SK-N-SH treated with all-trans-retinoic acid at 6 μM for 48 hours (cell line): ENCODE results near the gene LPIN1.

Experiments
- ATAC-seq: fragments of 200-7000 bp; cut with Tn5 transposase; 3 replicates; pipeline ENCODE4 v1.9.1; 2020; ENCODE audit warnings: mild to moderate bottlenecking, moderate library complexity
- ARNTL ChIP-seq: fragments of 450-650 bp; formaldehyde crosslinking; IDR thresholded peaks from 2 replicates; pipeline ENCODE4 v1.5.0; 2020; ENCODE audit warnings: low read depth, mild to moderate bottlenecking, moderate library complexity, borderline replicate concordance
- BACH2 ChIP-seq: fragments of 250-450 bp; sonication (Bioruptor Pico); IDR thresholded peaks from 2 replicates; pipeline ENCODE4 v1.9.0; 2021; ENCODE audit warnings: mild to moderate bottlenecking, borderline replicate concordance
- CREB5 ChIP-seq: fragments of 250-450 bp; sonication (Bioruptor Pico); IDR thresholded peaks from 2 replicates; pipeline ENCODE4 v1.5.1; 2020; ENCODE audit warnings: low read depth, mild to moderate bottlenecking, moderate library complexity
- CSDC2 ChIP-seq: fragments of 250-450 bp; sonication (Bioruptor Pico); IDR thresholded peaks from 2 replicates; pipeline ENCODE4 v1.5.0; 2020; ENCODE audit warnings: mild to moderate bottlenecking, moderate library complexity
- CSRNP3 ChIP-seq: fragments of 250-450 bp; sonication (Bioruptor Pico); IDR thresholded peaks from 2 replicates; pipeline ENCODE4 v1.5.1; 2021; ENCODE audit warnings: mild to moderate bottlenecking, moderate library complexity
- ISL1 ChIP-seq: fragments of 250-450 bp; sonication (Bioruptor Pico); IDR thresholded peaks from 2 replicates; pipeline ENCODE4 v2.1.2; 2022; ENCODE audit warnings: mild to moderate bottlenecking, moderate library complexity
- OSR1 ChIP-seq: fragments of 250-450 bp; sonication (Bioruptor Pico); IDR thresholded peaks from 2 replicates; pipeline ENCODE4 v1.8.0; 2022; ENCODE audit warnings: moderate library complexity, mild to moderate bottlenecking, inconsistent platforms
- PATZ1 ChIP-seq: fragments of 250-450 bp; sonication (Bioruptor Pico); IDR thresholded peaks from 2 replicates; pipeline ENCODE4 v1.8.0; 2020; ENCODE audit warnings: mild to moderate bottlenecking, moderate library complexity, borderline replicate concordance
- POU6F1 ChIP-seq: fragments of 250-450 bp; sonication (Bioruptor Pico); IDR thresholded peaks from 2 replicates; pipeline ENCODE4 v1.8.0; 2021; ENCODE audit warnings: low read depth, mild to moderate bottlenecking, moderate library complexity, borderline replicate concordance
- PPARA ChIP-seq: fragments of 250-450 bp; sonication (Bioruptor Pico); IDR thresholded peaks from 2 replicates; pipeline ENCODE4 v1.5.0; 2020; ENCODE audit warnings: mild to moderate bottlenecking, borderline replicate concordance
- RARB ChIP-seq: fragments of 250-450 bp; sonication (Bioruptor Pico); IDR thresholded peaks from 2 replicates; pipeline ENCODE4 v1.8.0; 2021; ENCODE audit warnings: mild to moderate bottlenecking, moderate library complexity
- SNAI2 ChIP-seq: fragments of 250-450 bp; sonication (Bioruptor Pico); IDR thresholded peaks from 2 replicates; pipeline ENCODE4 v1.5.0; 2020; ENCODE audit warnings: mild to moderate bottlenecking, moderate library complexity
- TCF4 ChIP-seq: fragments of 250-450 bp; sonication (Bioruptor Pico); IDR thresholded peaks from 2 replicates; pipeline ENCODE4 v1.8.0; 2021; ENCODE audit warnings: mild to moderate bottlenecking, moderate library complexity, borderline replicate concordance
- TOX ChIP-seq: fragments of 250-450 bp; sonication (Bioruptor Pico); IDR thresholded peaks from 2 replicates; pipeline ENCODE4 v1.8.0; 2021; ENCODE audit warnings: mild to moderate bottlenecking, moderate library complexity, borderline replicate concordance
- TSHZ2 ChIP-seq: fragments of 250-450 bp; sonication (Bioruptor Pico); IDR thresholded peaks from 2 replicates; pipeline ENCODE4 v1.5.0; 2020; ENCODE audit warnings: mild to moderate bottlenecking, moderate library complexity
- ZC3H10 ChIP-seq: fragments of 250-450 bp; sonication (Bioruptor Pico); IDR thresholded peaks from 2 replicates; pipeline ENCODE4 v1.5.1; 2021; ENCODE audit warnings: mild to moderate bottlenecking, moderate library complexity
- ZFP3 ChIP-seq: fragments of 250-450 bp; sonication (Bioruptor Pico); IDR thresholded peaks from 2 replicates; pipeline ENCODE4 v1.5.0; 2020; ENCODE audit warnings: mild to moderate bottlenecking, moderate library complexity
- ZFP30 ChIP-seq: fragments of 450-650 bp; formaldehyde crosslinking; IDR thresholded peaks from 2 replicates; pipeline ENCODE4 v1.5.0; 2022; ENCODE audit warnings: mild to moderate bottlenecking, moderate library complexity
- ZNF565 ChIP-seq: fragments of 450-650 bp; formaldehyde crosslinking; conservative IDR thresholded peaks from 2 replicates; pipeline ENCODE4 v1.5.0; 2020; ENCODE audit warnings: low read depth, mild to moderate bottlenecking, moderate library complexity
- ZNF8 ChIP-seq: fragments of 450-650 bp; formaldehyde crosslinking; IDR thresholded peaks from 2 replicates; pipeline ENCODE4 v1.5.0; 2020; ENCODE audit warnings: mild to moderate bottlenecking, moderate library complexity

Gene LPIN1

GRCh38 chr2:11752906-11753305, 6.5 kb downstream of the LPIN1 start:
- ATAC-seq, result no peak
- no peak for TF ChIP-seq CSRNP3 (CRISPR knock-in tag)
- no peak for TF ChIP-seq CSDC2 (CRISPR knock-in tag)
- no peak for TF ChIP-seq POU6F1 (CRISPR knock-in tag)
- TF ChIP-seq RARB (CRISPR knock-in tag), result no peak
- TF ChIP-seq ZFP3 (CRISPR knock-in tag), result no peak
- no peak for TF ChIP-seq ZFP30 (CRISPR knock-in tag)
- TF ChIP-seq ISL1, result no peak
- no peak for TF ChIP-seq ZC3H10 (CRISPR knock-in tag)
- no peak for TF ChIP-seq TSHZ2 (CRISPR knock-in tag)
- no peak for TF ChIP-seq OSR1 (CRISPR knock-in tag)
- TF ChIP-seq PATZ1, result no peak
- TF ChIP-seq TOX (CRISPR knock-in tag), result no peak
- TF ChIP-seq ZNF8 (CRISPR knock-in tag), result no peak
- no peak for TF ChIP-seq ARNTL (CRISPR knock-in tag)
- no peak for TF ChIP-seq ZNF565 (CRISPR knock-in tag)

GRCh38 chr2:11753452-11753885, 7.0 kb downstream of the LPIN1 start:
- TF ChIP-seq ZFP30 (CRISPR knock-in tag) (no peak), TCF4 (CRISPR knock-in tag) (no peak), PATZ1 (no peak), OSR1 (CRISPR knock-in tag) (no peak), CREB5 (CRISPR knock-in tag) (no peak), ISL1 (no peak), ZNF565 (CRISPR knock-in tag) (no peak), RARB (CRISPR knock-in tag) (no peak), SNAI2 (no peak), CSDC2 (CRISPR knock-in tag) (no peak), BACH2 (CRISPR knock-in tag) (no peak), PPARA (CRISPR knock-in tag) (no peak)
- peak; percentile 54 for ATAC-seq
